ENCODE results near the gene GALNT18. TPM values are rescaled to one million over a fixed set of nuclear protein-coding genes. Genes with fewer than 3 reads are reported as not detected.

The GALNT18 gene
- total RNA-seq, 1 donor from 2014 or later = 15.6 TPM

DNA sequence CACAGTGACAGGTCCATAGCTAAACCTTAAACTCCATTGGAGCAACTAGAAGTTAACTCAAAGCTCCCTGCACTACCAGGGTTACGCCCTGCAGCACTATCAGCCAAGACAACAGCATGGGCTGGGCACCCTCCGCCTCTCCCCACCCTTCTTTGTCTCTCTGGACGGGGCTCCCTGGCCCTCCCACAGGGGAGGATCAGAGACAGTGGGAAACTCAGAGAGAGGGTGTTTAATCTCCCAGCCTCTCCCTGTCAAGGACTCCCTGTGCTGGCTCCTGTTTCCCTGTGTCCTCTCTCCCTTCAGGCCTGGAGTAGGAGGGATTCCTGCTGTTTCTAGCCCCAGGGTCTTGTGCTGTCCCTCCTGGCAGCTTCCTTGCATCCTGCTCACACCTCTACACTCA, 211.9 kb downstream of the GALNT18 start:
- no peak for DNase-seq (ENCODE audit: low read depth)

DNA sequence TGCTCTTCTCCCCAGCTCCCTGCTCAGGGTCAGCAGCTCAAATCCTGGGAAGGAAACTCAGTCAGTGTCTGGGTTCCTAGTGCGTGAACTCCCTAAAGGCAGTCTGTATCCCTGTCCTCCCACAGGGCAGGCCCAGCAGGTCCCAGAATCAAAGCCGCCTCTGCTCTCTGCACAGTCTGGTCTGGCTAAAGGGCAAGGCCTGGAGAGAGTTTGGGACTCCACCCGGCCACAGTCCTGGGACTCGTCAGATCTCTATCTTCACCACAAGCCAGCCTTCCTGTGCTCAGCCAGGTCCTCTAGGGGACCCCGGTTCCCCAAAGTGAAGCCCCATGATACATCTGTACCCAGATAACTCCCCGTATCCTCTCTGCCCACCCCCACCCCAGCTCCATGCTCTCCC, 212.6 kb downstream of the GALNT18 start:
- no peak for DNase-seq (ENCODE audit: low read depth)

DNA sequence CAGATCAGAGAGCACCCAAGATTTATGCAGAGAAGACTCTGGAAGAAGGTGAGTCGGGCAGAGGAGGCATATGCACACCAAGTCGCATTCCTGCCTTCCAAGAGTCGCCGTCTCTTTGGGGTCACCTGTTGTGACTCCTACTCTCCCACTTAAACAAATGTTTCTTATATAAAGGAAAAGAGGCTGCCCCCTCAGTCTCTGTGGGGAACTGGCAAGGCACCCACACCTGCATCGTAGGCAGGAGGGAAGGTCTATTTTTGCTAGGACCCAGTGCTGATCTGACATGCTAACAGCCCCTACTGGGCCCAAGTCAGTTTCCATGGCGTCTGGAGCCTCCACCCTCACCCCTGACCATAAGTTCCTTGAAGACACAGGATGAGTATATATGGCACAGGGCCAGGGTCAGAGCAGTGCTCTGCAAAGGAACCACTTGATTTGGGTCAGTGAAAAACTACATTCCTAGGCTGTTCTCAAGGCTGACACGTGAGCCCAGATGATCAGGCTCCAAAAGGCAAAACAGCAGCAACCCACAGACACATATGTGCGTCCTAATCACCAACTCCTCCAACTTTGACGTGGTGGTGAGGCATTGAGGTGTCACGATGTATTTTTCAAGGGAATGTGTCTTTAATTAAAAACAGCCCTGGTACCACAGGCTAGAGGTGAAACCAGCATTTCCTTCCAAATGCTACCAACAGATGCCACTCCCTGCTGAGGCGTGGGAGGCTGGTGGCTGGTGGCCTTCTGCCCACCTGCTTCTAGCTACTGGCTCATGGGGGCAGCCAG, 213.2 kb downstream of the GALNT18 start:
- no peak for DNase-seq (ENCODE audit: low read depth)

DNA sequence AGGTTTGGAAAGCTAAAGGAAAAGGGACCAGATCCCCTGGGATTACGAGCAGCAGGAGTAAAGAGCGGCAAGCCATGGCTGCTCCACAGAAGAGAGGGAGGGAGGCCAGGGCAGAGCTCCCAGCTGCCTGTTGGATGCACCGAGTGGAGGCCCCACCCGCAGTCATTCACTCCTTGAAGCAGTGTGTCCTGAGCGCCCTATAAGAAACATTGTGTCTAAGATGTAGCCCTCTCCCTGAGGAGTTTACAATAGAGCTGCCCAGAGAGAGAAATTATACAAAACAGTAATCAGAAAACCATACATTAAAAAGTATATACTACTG, 214.1 kb downstream of the GALNT18 start:
- no peak for DNase-seq (ENCODE audit: low read depth)

DNA sequence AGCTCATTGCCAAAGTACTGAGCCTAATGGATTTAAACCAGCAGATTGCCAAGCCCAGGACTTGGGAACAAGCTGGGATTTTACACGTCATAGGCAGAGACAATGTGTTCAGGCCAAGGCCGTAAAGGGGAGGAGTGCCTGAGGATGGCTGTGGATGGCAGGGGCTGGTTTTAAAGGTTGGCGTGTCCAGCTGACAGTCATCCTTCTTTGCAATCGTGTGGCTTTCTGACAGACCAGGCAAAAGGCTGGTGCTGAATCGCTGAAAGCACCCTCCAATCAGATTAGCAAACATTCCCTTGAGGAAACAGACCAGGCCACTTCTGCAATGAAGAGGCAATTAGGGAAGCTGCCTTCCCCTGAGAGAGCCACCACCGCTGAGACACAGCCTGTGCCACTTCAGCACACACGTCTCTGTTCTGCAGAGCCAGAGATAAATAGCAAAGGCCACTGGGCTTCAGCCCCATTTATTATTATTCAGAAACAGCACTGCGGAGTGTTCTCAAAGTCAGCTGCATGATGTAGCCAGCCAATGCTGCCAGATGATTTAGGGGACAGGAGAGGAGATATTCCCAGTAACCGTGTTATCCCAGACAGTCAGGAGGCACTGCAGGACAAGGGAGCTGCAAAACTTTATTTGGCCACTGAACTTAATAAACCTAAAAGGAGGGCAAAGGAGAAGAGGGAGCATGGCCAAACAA, 214.6 kb downstream of the GALNT18 start:
- no peak for DNase-seq (ENCODE audit: low read depth)

DNA sequence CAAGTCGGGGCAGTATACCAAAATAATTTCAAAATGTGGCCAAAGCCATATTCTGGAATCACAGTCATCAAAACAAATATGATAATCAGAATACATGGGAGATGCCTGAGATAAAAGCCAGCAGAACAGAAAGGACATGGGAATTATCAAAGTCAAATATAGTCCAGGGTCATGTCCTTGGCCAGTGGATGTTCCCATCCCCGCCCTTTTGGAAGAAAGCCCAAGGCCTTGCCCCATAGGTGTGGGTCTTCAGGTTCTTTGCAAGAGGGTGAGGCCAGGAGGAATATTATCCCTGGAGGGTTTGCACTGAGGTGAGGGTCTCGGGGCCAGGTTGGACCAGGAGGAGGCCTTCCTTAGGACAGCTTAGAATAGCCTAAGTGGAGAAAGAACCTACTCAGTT, 215.2 kb downstream of the GALNT18 start:
- no peak for DNase-seq (ENCODE audit: low read depth)

DNA sequence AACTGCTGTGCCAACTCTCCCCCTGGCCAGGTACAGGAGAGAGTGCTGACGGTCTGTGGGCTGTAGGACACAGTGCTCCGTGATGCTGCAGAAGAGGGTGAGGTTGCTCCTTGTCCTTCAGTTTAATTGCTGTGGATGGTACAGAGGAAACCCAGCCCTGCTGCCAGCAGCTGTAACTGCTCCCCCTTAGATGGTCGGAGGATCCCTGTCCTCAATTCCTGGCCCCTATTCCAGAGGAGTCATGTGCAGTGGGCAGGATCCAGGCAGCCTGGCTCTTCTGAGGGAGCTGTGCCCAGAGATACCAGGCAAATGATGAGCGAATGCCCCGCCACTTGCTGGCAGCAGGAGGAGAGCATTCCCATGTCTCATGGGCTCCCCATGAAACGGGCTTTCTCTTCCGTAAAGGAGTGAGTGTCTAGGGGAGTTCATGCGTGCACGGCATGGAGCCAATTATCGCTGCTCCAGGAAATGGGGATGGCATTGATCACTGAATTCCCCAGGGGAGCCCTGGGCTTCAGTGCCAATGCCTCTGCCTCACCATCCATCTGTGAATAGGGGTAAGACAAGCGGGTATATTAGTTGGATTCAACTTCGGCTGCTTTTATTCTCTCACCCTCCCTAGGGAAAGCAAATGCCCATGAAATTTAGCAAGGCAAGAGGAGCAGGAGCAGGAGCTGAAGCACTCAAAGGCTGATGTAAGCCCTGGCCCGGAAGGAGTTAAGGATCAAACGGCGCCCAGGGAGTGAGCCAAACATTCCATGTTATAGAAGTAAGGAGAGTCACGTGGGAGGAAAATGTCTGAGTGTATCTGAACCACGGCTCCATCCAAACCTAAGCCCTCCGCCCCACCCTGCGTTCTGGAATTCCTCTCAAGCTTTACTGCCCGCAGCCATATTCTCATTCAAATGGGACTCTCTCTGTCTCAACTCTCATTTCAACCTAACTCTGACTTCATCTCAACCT, 217.8 kb downstream of the GALNT18 start:
- peak; percentile 34 for DNase-seq (ENCODE audit: low read depth)

DNA sequence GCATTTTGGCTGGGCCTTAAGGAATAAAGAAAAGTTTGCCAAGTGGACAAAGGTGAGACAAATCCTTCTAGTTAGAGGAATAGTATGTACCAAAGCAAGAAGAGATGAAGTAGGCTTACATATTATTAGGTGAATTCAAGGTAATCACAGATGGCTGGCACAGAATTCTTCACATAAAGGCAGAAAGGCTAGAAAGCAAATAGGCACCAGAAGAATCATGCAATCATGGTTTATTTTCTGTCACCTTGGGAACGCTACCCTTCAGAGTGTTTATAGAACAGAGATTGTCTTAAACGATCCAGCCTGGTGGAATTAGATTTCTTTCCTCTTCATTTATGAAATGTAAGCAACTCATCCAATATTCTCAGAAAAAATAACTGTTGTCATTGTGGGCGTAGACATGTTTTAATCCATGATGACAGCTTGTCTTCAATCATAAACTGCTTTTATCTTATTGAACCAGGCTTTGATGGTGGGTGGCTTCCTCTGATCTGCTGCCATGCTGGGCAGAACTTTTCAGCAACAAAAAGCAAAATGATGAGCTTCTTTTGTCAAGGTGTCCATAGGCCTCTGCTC, 219.8 kb downstream of the GALNT18 start:
- no peak for DNase-seq (ENCODE audit: low read depth)

DNA sequence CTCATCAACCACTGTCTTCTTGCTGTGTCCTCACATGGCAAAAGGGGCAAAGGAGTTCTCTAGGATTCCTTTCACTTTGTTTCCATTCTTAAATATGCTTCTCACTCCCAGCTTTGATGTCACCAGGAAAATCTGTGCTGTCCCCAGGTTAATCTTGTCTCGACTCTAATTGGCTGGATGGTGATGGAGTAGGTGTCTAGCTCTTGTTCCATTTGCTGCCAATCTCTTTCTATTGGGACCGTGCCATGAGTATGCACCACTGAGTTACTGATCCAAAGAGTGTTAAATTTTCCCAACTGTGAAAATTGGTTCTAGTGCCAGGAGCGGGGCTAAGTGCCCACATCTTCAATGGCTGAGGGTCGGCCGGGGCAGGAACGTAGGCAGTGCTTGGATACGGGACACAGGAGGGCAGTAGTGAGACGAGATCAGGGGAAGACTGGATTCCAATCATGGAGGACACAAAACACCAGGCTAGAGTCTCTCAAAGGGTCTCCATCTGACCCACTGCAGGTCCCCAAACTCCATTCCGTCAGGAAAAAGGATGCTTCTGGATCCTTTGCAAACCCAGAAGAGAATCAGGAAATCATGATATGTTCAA, 221.1 kb downstream of the GALNT18 start:
- no peak for DNase-seq (ENCODE audit: low read depth)

DNA sequence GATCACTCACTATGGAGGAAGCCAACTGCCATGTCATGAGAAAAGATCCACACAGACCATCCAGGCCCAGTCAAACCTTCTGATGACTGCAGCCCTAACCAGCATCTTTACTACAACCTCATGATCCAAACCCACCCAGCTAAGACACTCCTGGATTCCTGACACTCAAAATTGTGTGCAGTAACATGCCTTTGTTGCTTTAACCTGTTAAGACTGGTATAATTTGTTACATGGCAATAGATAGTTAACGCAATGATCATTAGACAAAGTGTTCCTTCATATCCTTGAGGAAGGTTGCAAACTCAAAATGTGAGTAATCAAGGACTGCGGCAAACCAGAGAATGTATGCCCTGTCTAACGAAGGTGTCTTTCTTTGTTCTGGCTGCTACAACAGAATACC, 221.7 kb downstream of the GALNT18 start:
- DNase-seq (ENCODE audit: low read depth) = no peak

DNA sequence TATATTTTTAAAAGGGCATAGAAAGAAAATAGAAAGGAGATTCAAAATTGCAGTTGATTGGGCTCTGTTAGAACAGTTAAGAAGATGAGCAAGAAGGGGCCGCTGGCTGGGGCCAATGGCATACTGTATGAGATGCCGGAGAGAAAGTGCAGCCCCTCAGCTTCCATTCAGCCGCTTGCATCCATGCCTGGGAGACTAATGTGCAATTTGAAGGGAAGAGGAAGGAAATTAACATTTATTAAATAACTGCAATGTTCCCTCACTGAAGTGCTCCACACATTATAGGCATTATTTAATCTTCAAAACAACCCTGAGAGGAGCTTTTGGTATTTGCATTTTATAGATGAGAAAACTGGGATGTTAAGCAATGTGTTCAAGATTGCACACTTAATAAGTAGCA, 224.0 kb downstream of the GALNT18 start:
- DNase-seq (ENCODE audit: low read depth) = no peak

DNA sequence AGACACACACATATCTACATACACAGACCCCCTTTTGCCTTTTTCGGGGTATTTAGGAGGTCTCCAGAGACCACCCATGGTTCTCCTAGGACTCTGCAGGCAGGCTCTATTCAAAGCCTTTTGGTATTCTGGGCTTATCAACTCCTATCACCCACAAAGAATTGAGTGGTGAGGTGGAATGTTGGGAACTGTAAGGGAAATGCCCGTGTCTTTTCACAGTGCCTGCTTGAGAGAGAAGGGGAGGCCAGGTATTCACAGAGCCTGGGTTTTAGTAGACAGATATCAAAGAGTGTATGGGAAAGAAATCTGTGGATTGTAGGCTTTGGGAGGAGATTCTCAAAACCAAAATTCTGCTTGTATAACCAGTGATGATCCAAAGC, 224.8 kb downstream of the GALNT18 start:
- DNase-seq (ENCODE audit: low read depth) = no peak

DNA sequence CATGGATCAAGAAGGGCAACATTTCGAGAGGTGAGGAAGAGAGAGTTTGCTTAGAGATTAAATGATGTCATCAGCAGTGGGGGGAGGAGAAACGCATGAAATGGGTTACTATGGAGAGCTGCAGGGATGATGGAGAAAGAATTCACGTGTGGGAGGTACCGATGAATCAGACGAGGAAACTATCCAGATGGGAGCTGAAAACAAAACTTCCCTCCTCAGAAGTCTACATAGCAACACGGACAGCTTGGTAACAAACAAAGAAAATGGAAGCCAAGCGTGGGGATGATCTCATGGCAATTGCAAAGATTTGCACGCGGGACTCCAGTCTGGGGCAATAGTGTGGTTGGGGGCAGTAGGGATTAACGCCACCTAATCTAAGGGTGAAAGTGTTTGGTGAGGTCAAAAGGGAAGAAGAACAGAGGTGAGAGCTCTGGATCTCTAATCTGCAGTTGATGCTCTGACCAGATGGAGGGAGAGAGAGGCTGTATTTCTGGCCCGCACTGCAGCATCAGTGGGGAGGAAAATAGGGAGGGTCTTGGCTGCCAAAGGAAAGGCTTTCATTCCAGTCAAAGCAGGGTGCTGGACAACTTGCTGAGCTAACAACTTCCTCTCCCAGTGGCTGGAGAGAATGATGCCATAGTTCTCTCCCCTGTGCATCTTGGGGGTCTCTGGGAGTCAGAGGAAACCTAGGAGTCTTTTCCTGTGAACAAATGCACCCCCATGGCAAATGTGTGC, 225.3 kb downstream of the GALNT18 start:
- peak; percentile 51 for DNase-seq (ENCODE audit: low read depth)

DNA sequence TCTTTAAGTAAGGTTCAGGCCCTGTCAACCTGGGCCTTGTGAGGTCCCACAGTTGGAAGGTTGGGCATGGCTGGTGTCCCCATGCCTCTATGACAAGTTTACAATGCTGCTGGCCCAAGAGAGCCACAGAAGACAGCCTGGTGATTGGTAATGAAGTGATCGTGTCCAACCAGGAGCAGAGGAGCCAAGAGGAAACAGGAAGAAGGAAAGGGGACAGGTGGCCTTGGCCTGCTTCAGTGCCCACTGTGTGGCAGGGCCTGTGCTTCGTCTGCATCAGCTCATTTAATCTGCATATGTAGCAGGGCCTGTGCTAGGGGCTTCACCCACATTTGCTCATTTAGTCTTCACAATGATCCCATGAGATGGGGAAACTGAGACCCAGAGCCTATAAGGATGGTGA, 226.7 kb downstream of the GALNT18 start:
- no peak for DNase-seq (ENCODE audit: low read depth)

DNA sequence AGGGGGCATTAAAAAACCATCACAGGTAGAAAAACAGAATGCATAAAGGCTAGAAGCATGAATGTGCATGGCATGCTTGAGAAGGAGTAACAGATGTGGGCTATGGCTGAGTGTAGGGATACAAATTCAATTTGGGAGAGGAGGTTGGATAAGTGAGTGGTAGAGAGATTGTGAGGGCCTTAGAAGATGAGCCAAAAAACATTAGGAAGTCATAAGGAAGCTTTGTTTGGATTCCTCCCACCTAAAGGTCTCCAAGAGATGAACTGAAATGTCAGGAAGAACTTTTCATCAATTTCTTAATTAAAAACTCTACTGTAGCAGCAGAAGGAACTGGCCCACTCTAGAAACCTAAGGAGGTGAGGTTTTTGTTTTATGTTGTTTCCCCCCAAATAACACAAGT, 227.6 kb downstream of the GALNT18 start:
- DNase-seq (ENCODE audit: low read depth) = no peak

DNA sequence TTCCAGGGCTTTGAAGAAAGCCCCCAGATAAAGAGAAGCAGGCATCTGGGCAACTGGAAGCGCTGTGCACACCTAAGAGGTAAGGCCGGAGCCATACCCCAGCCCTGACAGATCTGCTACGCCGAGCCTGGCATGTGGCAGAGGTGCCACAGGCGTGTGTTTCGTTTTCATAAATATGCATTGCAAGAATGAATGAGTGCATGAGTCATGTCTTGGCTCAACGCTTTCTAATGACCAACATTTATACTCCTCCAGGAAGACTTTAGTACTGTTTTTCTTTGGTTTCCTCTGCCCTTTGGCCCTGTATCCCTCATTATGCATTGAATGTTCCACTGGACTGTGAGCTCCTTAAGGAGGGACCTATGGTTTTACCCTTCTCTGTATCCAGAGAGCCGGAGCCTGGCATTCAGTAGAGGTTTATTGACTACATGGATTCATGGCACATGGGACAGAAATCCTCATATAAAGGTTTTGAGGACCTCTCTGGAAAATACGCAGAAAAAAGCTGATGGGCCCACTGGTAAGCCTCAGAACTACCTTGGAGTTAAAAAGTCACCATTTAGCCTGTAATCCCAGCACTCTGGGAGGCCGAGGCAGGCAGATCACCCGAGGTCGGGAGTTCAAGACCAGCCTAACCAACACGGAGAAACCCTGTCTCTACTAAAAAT, 229.9 kb downstream of the GALNT18 start:
- peak; percentile 98 for DNase-seq (ENCODE audit: low read depth)

DNA sequence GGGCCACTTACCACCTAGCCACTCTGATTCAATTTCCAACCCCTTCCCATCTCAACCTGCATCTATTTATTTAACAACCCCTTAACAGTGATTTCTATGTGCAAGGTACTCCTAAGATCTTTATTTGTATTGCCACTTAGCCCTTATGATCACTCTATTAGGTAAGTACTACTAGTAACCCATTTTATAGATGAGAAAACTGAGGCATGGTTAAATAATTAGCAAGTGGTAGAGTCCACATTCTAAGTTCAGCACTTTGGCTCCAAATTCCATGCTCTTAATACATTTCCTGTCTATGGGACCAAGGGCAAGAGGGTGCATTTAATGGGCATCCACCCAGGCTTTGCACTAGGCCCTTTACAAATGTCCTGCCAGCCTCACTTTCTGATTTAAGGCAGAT, 230.6 kb downstream of the GALNT18 start:
- no peak for DNase-seq (ENCODE audit: low read depth)

DNA sequence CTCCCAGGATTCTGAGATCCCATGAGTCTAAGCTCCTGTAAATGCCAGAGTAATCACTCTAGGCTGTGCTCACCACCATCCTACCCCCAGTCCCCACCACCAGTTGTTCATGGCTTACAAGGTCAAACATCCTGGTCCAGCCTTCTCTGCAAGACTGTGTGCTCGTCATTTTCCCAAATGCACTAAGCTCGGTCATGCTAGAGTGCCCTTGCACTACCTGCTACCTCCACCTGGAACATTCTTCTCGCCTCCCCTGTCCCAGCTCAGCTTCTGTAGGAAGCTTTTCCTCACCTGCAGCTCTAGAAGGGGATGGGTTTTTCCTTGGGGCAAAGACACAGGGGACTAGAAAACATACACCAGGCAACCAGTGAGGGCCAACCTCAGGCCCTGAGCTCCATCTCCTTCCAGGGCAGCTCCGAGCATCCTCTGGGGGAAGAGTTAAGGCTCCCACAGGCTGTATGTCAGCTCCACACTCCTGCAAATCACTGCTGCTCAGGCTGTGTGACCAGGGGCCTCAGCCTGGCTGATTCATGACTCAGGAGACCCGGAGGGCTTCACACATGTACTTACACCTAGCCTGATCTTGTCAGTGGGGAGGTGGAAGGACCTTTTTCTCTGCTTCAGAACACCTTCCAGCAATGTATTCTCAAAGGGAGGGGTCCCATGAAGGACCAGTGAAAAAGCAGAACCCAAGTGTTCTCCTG, 231.6 kb downstream of the GALNT18 start:
- peak; percentile 45 for DNase-seq (ENCODE audit: low read depth)

DNA sequence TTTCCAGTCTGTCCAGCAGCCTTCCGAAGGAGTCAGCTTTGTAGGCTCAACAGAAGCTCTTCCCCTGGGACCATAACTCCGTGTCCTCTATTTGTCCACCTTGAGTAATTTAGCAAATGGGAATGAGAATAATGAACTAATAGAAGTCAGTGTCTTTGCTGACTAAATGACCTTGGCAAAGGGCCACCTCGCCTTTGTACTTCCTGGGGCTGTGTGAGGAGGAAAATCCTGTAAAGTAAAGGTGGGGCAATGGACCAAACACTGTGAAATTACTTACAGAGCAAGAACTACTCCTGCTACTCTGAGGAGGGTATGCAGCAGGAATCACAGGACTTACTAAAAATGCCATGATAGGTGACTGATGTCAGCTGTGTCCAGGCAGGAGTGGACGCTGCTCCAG, 232.6 kb downstream of the GALNT18 start:
- DNase-seq (ENCODE audit: low read depth) = peak; percentile 69

Measured in renal cortical epithelial cell (primary cell).